Sigmoid colon (tissue), 7 donors: ENCODE data around the gene ZSCAN22. TPM values are rescaled to one million over a fixed set of nuclear protein-coding genes. Genes with fewer than 3 reads are reported as not detected.

ENCODE experiments used
- DNase-seq: peaks from one replicate; pipeline ENCODE4 v3.0.0-alpha.2; 2019
- H3K27ac ChIP-seq, 4 donors: fragments of 200-600 bp; sonication (generic); one replicate each; pipeline ENCODE4 v1.5.1; 2016 to 2019; ENCODE audit warnings: mild to moderate bottlenecking in 1 of 4
- H3K27me3 ChIP-seq, 3 donors: fragments of 200-600 bp; sonication (generic); one replicate each; pipeline ENCODE4 v1.5.1; 2019; ENCODE audit warnings: mild to moderate bottlenecking in 1 of 3
- H3K36me3 ChIP-seq, 4 donors: fragments of 200-600 bp; sonication (generic); one replicate each; pipeline ENCODE4 v1.5.1; 2016 to 2019
- H3K4me1 ChIP-seq, 4 donors: fragments of 200-600 bp; sonication (generic); one replicate each; pipeline ENCODE4 v1.5.1; 2017 to 2019
- H3K4me3 ChIP-seq, 4 donors: fragments of 200-600 bp; sonication (generic); one replicate each; pipeline ENCODE4 v1.5.1; 2017 to 2019; ENCODE audit warnings: mild to moderate bottlenecking in 2 of 4, moderate library complexity in 1 of 4
- H3K9me3 ChIP-seq, 4 donors: fragments of 200-600 bp in 3 of 4; sonication (generic) in 3 of 4; one replicate each; pipeline versions ENCODE4 v1.5.1 to v1.6.1; 2013 to 2019
- EP300 ChIP-seq, 4 donors: sonication (generic); formaldehyde crosslinking; IDR thresholded peaks; one replicate each; pipeline ENCODE4 v1.6.1; 2017; ENCODE audit warnings: antibody characterized with exemption in 4 of 4
- POLR2A ChIP-seq, 2 donors: fragments of 450-650 bp; IDR thresholded peaks; one replicate each; pipeline ENCODE4 v1.6.1; 2016; ENCODE audit warnings: antibody characterized with exemption in 2 of 2, mild to moderate bottlenecking in 2 of 2, moderate library complexity in 2 of 2
- POLR2AphosphoS5 ChIP-seq, 4 donors: sonication (generic); formaldehyde crosslinking; IDR thresholded peaks; one replicate each; pipeline ENCODE4 v1.6.1; 2017; ENCODE audit warnings: antibody characterized with exemption in 4 of 4
- WGBS, 2 donors: extraction: QIAGEN DNeasy Blood & Tissue Kit; methylation state at CpG; one replicate each; pipeline ENCODE4 v1.1.7; 2013; 5-methylcytosine and 5-hydroxymethylcytosine counted together
- intact Hi-C: fragments of 100-400 bp; cut with DNase I; formaldehyde crosslinking; loops from one replicate; pipeline ENCODE4 v1.15.1; 2023
- polyA plus RNA-seq, 3 donors: library from polyadenylated mRNA; stranded (reverse); fragments of 200-250 nt; gene quantifications; one replicate each; pipeline ENCODE4 v1.2.3, GENCODE V29; 2013
- small RNA-seq, 3 donors: library from RNA; depleted of rRNA; stranded (forward); fragments of <200 nt; gene quantifications; one replicate each; pipeline ENCODE3, GENCODE V24; 2016
- total RNA-seq, 4 donors: library from RNA; depleted of rRNA; stranded (reverse); fragments of >200 nt; gene quantifications; one replicate each; pipeline ENCODE4 v1.1.0, GENCODE V29; 2016
- TF ChIP-seq, protein P1 (sequence below), 4 experiments: fragments of 450-650 bp in 3 of 4; fragments of 200-600 bp in 1 of 4; IDR thresholded peaks; one replicate each; pipeline ENCODE4 v1.5.1; 2016 to 2019; ENCODE audit warnings: antibody characterized with exemption in 4 of 4, mild to moderate bottlenecking in 3 of 4, moderate library complexity in 2 of 4
- donor health status: healthy with polysubstance abuse.
- donor health status: Bipolar disorder and iron deficiency.
- donor health status: healthy.

ZSCAN22 gene
- total and polyA plus RNA-seq, 7 donors = 0.60 to 3.6 (median 1.4) TPM

DNA sequence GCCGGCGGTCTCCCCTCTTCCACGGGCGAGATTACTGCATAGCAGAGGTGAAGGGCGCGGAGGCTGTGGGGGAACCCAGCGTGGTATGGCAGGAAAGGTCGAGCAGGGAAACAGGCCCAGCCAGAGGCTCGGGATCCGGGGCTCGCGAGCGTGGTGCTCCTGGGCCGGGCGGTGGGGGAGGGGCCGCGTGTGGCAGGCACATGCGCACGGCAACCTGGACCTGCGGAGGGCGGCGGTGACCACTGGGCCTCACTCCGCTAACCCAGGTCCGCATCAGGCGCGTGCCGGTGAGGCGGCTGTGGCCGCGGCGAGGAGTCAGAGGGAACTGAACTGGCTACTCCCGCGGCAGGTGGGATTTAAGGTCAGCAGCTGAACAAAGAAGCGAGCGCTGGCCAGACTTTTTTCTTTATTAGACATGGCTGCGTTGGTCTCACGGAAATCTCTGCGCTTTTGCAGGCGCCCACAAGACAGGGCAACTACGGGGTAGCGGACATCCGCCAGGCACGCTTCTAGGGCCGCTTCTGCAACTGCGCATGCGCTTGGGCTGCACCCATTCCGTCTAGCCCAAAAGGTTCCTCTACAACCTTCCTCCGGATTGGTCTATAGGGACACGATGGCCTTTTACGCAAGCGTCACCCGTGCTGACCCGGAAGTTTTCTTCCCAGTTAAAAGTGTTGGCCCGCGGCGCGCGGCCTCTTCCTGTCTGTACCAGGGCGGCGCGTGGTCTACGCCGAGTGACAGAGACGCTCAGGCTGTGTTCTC lies 60.0 kb downstream of the ZSCAN22 start, which contains the start of gene RPS5:
TSS of gene RPS5 (plus strand) at position 694 of the 762 bp plus-strand sequence. CDS start 869 bp downstream, outside the sequence.
- Histone ChIP-seq H3K9me3 (no peaks in the 10 kb centered on the region), H3K27ac (peak within 1 kb of the TSS; percentile 93 to 98 (median 98)), H3K36me3 (peaks cover 0 to 35% (median 9%) of the 10 kb centered on the region in 4 donors), H3K27me3 (no peaks in the 10 kb centered on the region), H3K4me1 (peaks cover 0 to 53% (median 32%) of the 10 kb centered on the region in 4 donors), H3K4me3 (peak within 1 kb of the TSS; percentile 66 to 87 (median 82))
- DNase-seq = peak; percentile 98
- intact Hi-C loops = loop anchor here (1.0 to 2.0 kb wide), 2 partner anchors 15 to 22 kb away; partner anchors contain the start of gene ZNF584
- TF ChIP-seq POLR2A (IDR thresholded peaks at IDR 0.05) (peak; percentile 54 to 82), POLR2AphosphoS5 (IDR thresholded peaks at IDR 0.05) (peak; percentile 78 to 92 (median 88)), EP300 (IDR thresholded peaks at IDR 0.05) (no peak)
- TF ChIP-seq, protein P1, sequence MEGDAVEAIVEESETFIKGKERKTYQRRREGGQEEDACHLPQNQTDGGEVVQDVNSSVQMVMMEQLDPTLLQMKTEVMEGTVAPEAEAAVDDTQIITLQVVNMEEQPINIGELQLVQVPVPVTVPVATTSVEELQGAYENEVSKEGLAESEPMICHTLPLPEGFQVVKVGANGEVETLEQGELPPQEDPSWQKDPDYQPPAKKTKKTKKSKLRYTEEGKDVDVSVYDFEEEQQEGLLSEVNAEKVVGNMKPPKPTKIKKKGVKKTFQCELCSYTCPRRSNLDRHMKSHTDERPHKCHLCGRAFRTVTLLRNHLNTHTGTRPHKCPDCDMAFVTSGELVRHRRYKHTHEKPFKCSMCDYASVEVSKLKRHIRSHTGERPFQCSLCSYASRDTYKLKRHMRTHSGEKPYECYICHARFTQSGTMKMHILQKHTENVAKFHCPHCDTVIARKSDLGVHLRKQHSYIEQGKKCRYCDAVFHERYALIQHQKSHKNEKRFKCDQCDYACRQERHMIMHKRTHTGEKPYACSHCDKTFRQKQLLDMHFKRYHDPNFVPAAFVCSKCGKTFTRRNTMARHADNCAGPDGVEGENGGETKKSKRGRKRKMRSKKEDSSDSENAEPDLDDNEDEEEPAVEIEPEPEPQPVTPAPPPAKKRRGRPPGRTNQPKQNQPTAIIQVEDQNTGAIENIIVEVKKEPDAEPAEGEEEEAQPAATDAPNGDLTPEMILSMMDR (IDR thresholded peaks at IDR 0.05) = no peak
- 0% methylated on average over 64 of the region's 64 CpGs for WGBS, 2 donors

GRCh38 chr19:58387338-58388174 lies 60.8 kb downstream of the ZSCAN22 start:
- H3K27me3 ChIP-seq = no peaks in the 10 kb centered on the region
- intact Hi-C loops = loop anchor here (1.0 to 2.0 kb wide), 2 partner anchors 14 to 21 kb away; partner anchors contain the start of gene ZNF584
- H3K4me1 ChIP-seq = peaks cover 0 to 47% (median 29%) of the 10 kb centered on the region in 4 donors

GRCh38 chr19:58388175-58388526 lies 61.4 kb downstream of the ZSCAN22 start:
- TF ChIP-seq EP300 (IDR thresholded peaks at IDR 0.05) (no peak), POLR2A (IDR thresholded peaks at IDR 0.05) (no peak), POLR2AphosphoS5 (IDR thresholded peaks at IDR 0.05) (no peak)
- TF ChIP-seq, protein P1 (IDR thresholded peaks at IDR 0.05) = no peak
- Histone ChIP-seq H3K4me3 (peak overlapping the region in 3 of 4 donors; percentile 79 to 87 (median 84)), H3K27me3 (no peaks in the 10 kb centered on the region), H3K9me3 (no peaks in the 10 kb centered on the region), H3K4me1 (peaks cover 0 to 47% (median 29%) of the 10 kb centered on the region in 4 donors), H3K27ac (no peak overlapping the region), H3K36me3 (peaks cover 0 to 49% (median 15%) of the 10 kb centered on the region in 4 donors)
- intact Hi-C loops = no loop called here
- WGBS, 2 donors = 81 to 83% methylated on average over 3 of the region's 3 CpGs
- DNase-seq = no peak

More at GRCh38 chr19:58387338-58388174, 60.8 kb downstream of the ZSCAN22 start:
- Histone ChIP-seq H3K27ac (peak overlapping the region; percentile 93 to 98 (median 98)), H3K36me3 (peaks cover 0 to 43% (median 10%) of the 10 kb centered on the region in 4 donors), H3K9me3 (no peaks in the 10 kb centered on the region), H3K4me3 (peak overlapping the region; percentile 66 to 87 (median 82))
- TF ChIP-seq POLR2A (IDR thresholded peaks at IDR 0.05) (no peak), EP300 (IDR thresholded peaks at IDR 0.05) (no peak)
- DNase-seq = no peak
- WGBS, 2 donors = 8 to 10% methylated on average over 39 of the region's 39 CpGs

Small RNA genes lying within 50 kb of the gene (small RNA-seq; reads per million reads assigned to genes)
- 0 reads per million in 3 donors for gene MIR4754
- gene MIR6806 = 0 reads per million in 3 donors
- 0.07 to 0.12 (median 0.11) reads per million in 3 donors for gene RNA5SP473

Other genes with a start within 250 kb of the ZSCAN22 start
- gene ZSCAN18, start 228.8 kb upstream of the ZSCAN22 start, total RNA-seq = 10 to 100 TPM; 64.7 to 85.3 (median 73.8) TPM
- 10 to 100 TPM in 2 of 3 donors, 1 to 10 TPM in 1; 5.8 to 31.4 (median 12.6) TPM for gene ZSCAN18, start 228.8 kb upstream of the ZSCAN22 start, polyA plus RNA-seq
- gene ZNF329, start 176.2 kb upstream of the ZSCAN22 start, total RNA-seq = 10 to 100 TPM in 1 of 4 donors, 1 to 10 TPM in 3; 8.2 to 10.2 (median 8.3) TPM
- 1 to 10 TPM; 1.6 to 3.9 (median 2.4) TPM for gene ZNF329, start 176.2 kb upstream of the ZSCAN22 start, polyA plus RNA-seq
- gene ZNF274, start 143.9 kb upstream of the ZSCAN22 start, total RNA-seq = 10 to 100 TPM; 18.3 to 26.7 (median 22.6) TPM
- 10 to 100 TPM in 1 of 3 donors, 1 to 10 TPM in 2; 7.8 to 19.6 (median 9.2) TPM for gene ZNF274, start 143.9 kb upstream of the ZSCAN22 start, polyA plus RNA-seq
- gene ZNF544, start 98.1 kb upstream of the ZSCAN22 start, total RNA-seq = 10 to 100 TPM; 25.8 to 45.1 (median 34.8) TPM
- gene ZNF544, start 98.1 kb upstream of the ZSCAN22 start, polyA plus RNA-seq = 10 to 100 TPM; 16.4 to 28.6 (median 20.4) TPM
- 1 to 10 TPM; 4.9 to 8.6 (median 6.5) TPM for gene ZNF8, start 48.0 kb upstream of the ZSCAN22 start, total RNA-seq
- 1 to 10 TPM in 1 of 3 donors, under 1 TPM in 2; 0.60 to 2.0 (median 0.92) TPM for gene ZNF8, start 48.0 kb upstream of the ZSCAN22 start, polyA plus RNA-seq
- gene ERVK3-1, start 21.6 kb upstream of the ZSCAN22 start, total RNA-seq = 10 to 100 TPM; 41.7 to 49.4 (median 44.0) TPM
- 10 to 100 TPM; 23.6 to 35.0 (median 27.6) TPM for gene ERVK3-1, start 21.6 kb upstream of the ZSCAN22 start, polyA plus RNA-seq
- gene A1BG, start 26.5 kb downstream of the ZSCAN22 start, total RNA-seq = 10 to 100 TPM in 2 of 4 donors, 1 to 10 TPM in 2; 1.9 to 17.4 (median 12.1) TPM
- 10 to 100 TPM in 2 of 3 donors, 1 to 10 TPM in 1; 7.2 to 23.4 (median 16.0) TPM for gene A1BG, start 26.5 kb downstream of the ZSCAN22 start, polyA plus RNA-seq
- gene ZNF497, start 35.8 kb downstream of the ZSCAN22 start, total RNA-seq = under 1 TPM; 0.28 to 0.54 (median 0.43) TPM
- gene ZNF497, start 35.8 kb downstream of the ZSCAN22 start, polyA plus RNA-seq = under 1 TPM in 2 of 3 donors, not detected in 1; 0.46 to 0.79 TPM
- 1 to 10 TPM in 3 of 4 donors, under 1 TPM in 1; 0.66 to 2.2 (median 1.5) TPM for gene ZNF837, start 54.0 kb downstream of the ZSCAN22 start, total RNA-seq
- gene ZNF837, start 54.0 kb downstream of the ZSCAN22 start, polyA plus RNA-seq = 1 to 10 TPM; 1.2 to 2.5 (median 1.8) TPM
- gene RPS5, start 60.3 kb downstream of the ZSCAN22 start, total RNA-seq = 1,000 to 10,000 TPM; 1,322 to 2,581 (median 2,411) TPM
- gene RPS5, start 60.3 kb downstream of the ZSCAN22 start, polyA plus RNA-seq = 1,000 to 10,000 TPM; 1,097 to 1,974 (median 1,406) TPM
- gene RNF225, start 68.7 kb downstream of the ZSCAN22 start, total RNA-seq = not detected
- under 1 TPM in 1 of 3 donors, not detected in 2; 0.07 TPM for gene RNF225, start 68.7 kb downstream of the ZSCAN22 start, polyA plus RNA-seq
- gene ZNF584, start 81.7 kb downstream of the ZSCAN22 start, total RNA-seq = 10 to 100 TPM in 2 of 4 donors, 1 to 10 TPM in 2; 8.2 to 21.4 (median 12.0) TPM
- 1 to 10 TPM; 3.0 to 7.3 (median 4.8) TPM for gene ZNF584, start 81.7 kb downstream of the ZSCAN22 start, polyA plus RNA-seq
- gene ZNF132, start 113.2 kb downstream of the ZSCAN22 start, total RNA-seq = 10 to 100 TPM in 1 of 4 donors, 1 to 10 TPM in 3; 5.3 to 12.2 (median 6.4) TPM
- gene ZNF132, start 113.2 kb downstream of the ZSCAN22 start, polyA plus RNA-seq = 1 to 10 TPM in 1 of 3 donors, under 1 TPM in 1, not detected in 1; 0.60 to 1.7 TPM
- gene ZNF324B, start 124.6 kb downstream of the ZSCAN22 start, total RNA-seq = 1 to 10 TPM; 5.4 to 9.7 (median 6.1) TPM
- gene ZNF324B, start 124.6 kb downstream of the ZSCAN22 start, polyA plus RNA-seq = 1 to 10 TPM in 2 of 3 donors, under 1 TPM in 1; 0.60 to 5.3 (median 2.1) TPM
- gene ZNF324, start 140.1 kb downstream of the ZSCAN22 start, total RNA-seq = 10 to 100 TPM; 10.5 to 16.4 (median 14.0) TPM
- gene ZNF324, start 140.1 kb downstream of the ZSCAN22 start, polyA plus RNA-seq = 1 to 10 TPM; 3.6 to 8.8 (median 4.6) TPM
- 10 to 100 TPM; 10.7 to 20.8 (median 16.5) TPM for gene ZNF446, start 149.4 kb downstream of the ZSCAN22 start, total RNA-seq
- 10 to 100 TPM in 1 of 3 donors, 1 to 10 TPM in 2; 4.4 to 11.4 (median 5.4) TPM for gene ZNF446, start 149.4 kb downstream of the ZSCAN22 start, polyA plus RNA-seq
- gene SLC27A5, start 185.0 kb downstream of the ZSCAN22 start, total RNA-seq = 10 to 100 TPM in 1 of 4 donors, 1 to 10 TPM in 3; 4.2 to 13.5 (median 8.7) TPM
- gene SLC27A5, start 185.0 kb downstream of the ZSCAN22 start, polyA plus RNA-seq = 10 to 100 TPM in 1 of 3 donors, 1 to 10 TPM in 2; 2.3 to 22.9 (median 6.0) TPM
- gene ZBTB45, start 192.8 kb downstream of the ZSCAN22 start, total RNA-seq = 10 to 100 TPM in 1 of 4 donors, 1 to 10 TPM in 3; 7.6 to 13.8 (median 8.4) TPM
- 10 to 100 TPM in 1 of 3 donors, 1 to 10 TPM in 2; 4.9 to 10.2 (median 6.0) TPM for gene ZBTB45, start 192.8 kb downstream of the ZSCAN22 start, polyA plus RNA-seq
- 100 to 1,000 TPM; 157 to 236 (median 207) TPM for gene TRIM28, start 217.1 kb downstream of the ZSCAN22 start, total RNA-seq
- 100 to 1,000 TPM in 2 of 3 donors, 10 to 100 TPM in 1; 84.8 to 223 (median 150) TPM for gene TRIM28, start 217.1 kb downstream of the ZSCAN22 start, polyA plus RNA-seq
- 100 to 1,000 TPM; 101 to 144 (median 136) TPM for gene CHMP2A, start 228.1 kb downstream of the ZSCAN22 start, total RNA-seq
- gene CHMP2A, start 228.1 kb downstream of the ZSCAN22 start, polyA plus RNA-seq = 100 to 1,000 TPM; 196 to 372 (median 300) TPM
- 10 to 100 TPM; 22.4 to 37.5 (median 30.3) TPM for gene UBE2M, start 231.6 kb downstream of the ZSCAN22 start, total RNA-seq
- gene UBE2M, start 231.6 kb downstream of the ZSCAN22 start, polyA plus RNA-seq = 10 to 100 TPM; 48.0 to 58.5 (median 57.8) TPM
- 10 to 100 TPM; 13.6 to 31.5 (median 20.1) TPM for gene MZF1, start 246.3 kb downstream of the ZSCAN22 start, total RNA-seq
- 10 to 100 TPM in 1 of 3 donors, 1 to 10 TPM in 2; 5.8 to 28.7 (median 9.0) TPM for gene MZF1, start 246.3 kb downstream of the ZSCAN22 start, polyA plus RNA-seq